Uterus (tissue), 2 donors: ENCODE results near the gene FAM83F.

Experiments
- POLR2A ChIP-seq, 2 donors: fragments of 450-650 bp; IDR thresholded peaks; one replicate each; pipeline ENCODE4 v1.6.1; 2016; ENCODE audit warnings: antibody characterized with exemption in 2 of 2, mild to moderate bottlenecking in 1 of 2, moderate library complexity in 1 of 2
- TF ChIP-seq, protein P1 (sequence below), 4 experiments: fragments of 200-600 bp in 2 of 4; fragments of 450-650 bp in 2 of 4; sonication (generic) in 2 of 4; IDR thresholded peaks; one replicate each; pipeline ENCODE4 v1.5.1; 2016 to 2019; ENCODE audit warnings: antibody characterized with exemption in 4 of 4, mild to moderate bottlenecking in 2 of 4, moderate library complexity in 1 of 4

DNA sequence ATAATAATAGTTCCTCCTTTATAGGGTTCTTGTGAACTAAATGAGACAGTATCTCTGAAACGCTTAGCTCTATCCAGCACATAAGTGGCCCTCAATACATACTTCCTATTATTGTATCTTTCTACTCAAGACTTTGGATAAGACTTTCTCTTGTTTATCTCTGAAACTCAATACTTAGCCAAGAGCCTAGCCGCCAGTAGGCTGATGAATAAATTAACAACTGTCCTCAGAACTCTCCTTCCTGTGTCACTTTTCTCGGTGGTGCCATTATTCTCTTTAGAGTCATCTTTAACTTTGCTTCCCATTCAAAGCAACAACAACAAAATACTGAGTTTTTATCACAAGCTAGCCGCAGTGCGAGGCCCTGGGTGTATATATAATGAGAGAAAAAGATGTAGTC, 86.9 kb downstream of the FAM83F start:
- TF ChIP-seq, protein P1, sequence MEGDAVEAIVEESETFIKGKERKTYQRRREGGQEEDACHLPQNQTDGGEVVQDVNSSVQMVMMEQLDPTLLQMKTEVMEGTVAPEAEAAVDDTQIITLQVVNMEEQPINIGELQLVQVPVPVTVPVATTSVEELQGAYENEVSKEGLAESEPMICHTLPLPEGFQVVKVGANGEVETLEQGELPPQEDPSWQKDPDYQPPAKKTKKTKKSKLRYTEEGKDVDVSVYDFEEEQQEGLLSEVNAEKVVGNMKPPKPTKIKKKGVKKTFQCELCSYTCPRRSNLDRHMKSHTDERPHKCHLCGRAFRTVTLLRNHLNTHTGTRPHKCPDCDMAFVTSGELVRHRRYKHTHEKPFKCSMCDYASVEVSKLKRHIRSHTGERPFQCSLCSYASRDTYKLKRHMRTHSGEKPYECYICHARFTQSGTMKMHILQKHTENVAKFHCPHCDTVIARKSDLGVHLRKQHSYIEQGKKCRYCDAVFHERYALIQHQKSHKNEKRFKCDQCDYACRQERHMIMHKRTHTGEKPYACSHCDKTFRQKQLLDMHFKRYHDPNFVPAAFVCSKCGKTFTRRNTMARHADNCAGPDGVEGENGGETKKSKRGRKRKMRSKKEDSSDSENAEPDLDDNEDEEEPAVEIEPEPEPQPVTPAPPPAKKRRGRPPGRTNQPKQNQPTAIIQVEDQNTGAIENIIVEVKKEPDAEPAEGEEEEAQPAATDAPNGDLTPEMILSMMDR (IDR thresholded peaks at IDR 0.05): no peak
- no peak for TF ChIP-seq POLR2A (IDR thresholded peaks at IDR 0.05)
